Measurements from ENCODE around the gene CATSPERD. TPM values are rescaled to one million over a fixed set of nuclear protein-coding genes. Genes with fewer than 3 reads are reported as not detected.

The CATSPERD gene
- total and polyA plus RNA-seq, 9 of the 15 experiments (the other 6 are each of a cell fraction or from before 2014, with no cell fraction given): not detected

DNA sequence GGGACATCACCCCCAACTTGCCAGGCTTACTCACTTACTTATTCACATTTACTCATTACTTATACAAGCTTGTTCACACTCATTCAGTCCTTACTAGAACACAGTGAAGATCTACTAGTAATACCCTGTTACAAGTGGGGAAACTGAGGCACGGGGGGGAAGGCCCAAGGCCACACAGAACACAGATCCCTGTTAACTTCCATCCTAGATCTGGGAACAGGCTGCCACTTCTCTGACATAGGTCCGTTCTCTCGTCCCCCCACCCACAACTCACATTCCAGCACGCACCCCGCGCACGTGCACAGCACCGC lies 83.0 kb downstream of the CATSPERD start:
- ATAC-seq (no peak), FAIRE-seq (no peak), DNase-seq (ENCODE audit: extremely low read depth in 1 of 4, low spot score in 3 of 4) (no peak)
- Histone ChIP-seq H2AFZ (ENCODE audit: low read depth, low read length) (peak overlapping the region; percentile 81), H3K36me3 (ENCODE audit: control insufficient read depth, insufficient read depth, low read length) (no peaks in the 10 kb centered on the region), H4K20me1 (replicated peaks; ENCODE audit: control insufficient read depth, insufficient read depth, low read length) (0 out of 2 replicates have a peak, but pooled peaks cover 11% of the 10 kb centered on the region), H3K9me1 (ENCODE audit: control insufficient read depth, insufficient read depth, low read length) (no peaks in the 10 kb centered on the region), H3K4me3 (no peak overlapping the region), H3K4me1 (replicated peaks in 1 of 2; ENCODE audit: control insufficient read depth in 2 of 2, insufficient read depth in 2 of 2, low read length in 2 of 2) (peaks cover 36 to 80% of the 10 kb centered on the region in 2 experiments), H3K4me2 (ENCODE audit: insufficient read depth, low read length) (peak overlapping the region; percentile 61), H3K27ac (ENCODE audit: extremely low read depth, low read depth, low read length) (peak overlapping the region; percentile 5; the same call in 2 of the 3 replicates), H3K9ac (ENCODE audit: insufficient read depth in 1 of 2, low read depth in 2 of 2, low read length in 2 of 2) (peak overlapping the region; percentile 27 to 83; a peak in 2 of 4 replicates), H3K79me2 (ENCODE audit: control insufficient read depth, insufficient read depth, low read length) (no peaks in the 10 kb centered on the region), H3K27me3 (ENCODE audit: control insufficient read depth in 2 of 2, insufficient read depth in 2 of 2, low read length in 2 of 2) (no peaks in the 10 kb centered on the region), H3K9me3 (replicated peaks; ENCODE audit: control insufficient read depth, insufficient read depth, low read depth, low read length) (no peaks in the 10 kb centered on the region)
- ChIA-PET POLR2A (interaction anchor here (1.0 to 1.6 kb wide), 9 partner anchors 9 to 100 kb away, joined by 3 to 8 read pairs (median 5); partner anchors contain the start of genes CATSPERD, DUS3L, LONP1 and NDUFA11), CTCF (ENCODE audit: low intra/inter-chr PET ratio) (interaction anchor here (0.6 to 4.2 kb wide), 6 partner anchors 20 to 913 kb away, joined by 3 to 48 read pairs (median 12); no protein-coding TSS in a partner anchor)
- BruUV-seq (replicated peaks): no TSS peak
- 14% methylated on average over 7 of the region's 8 CpGs for WGBS (ENCODE audit: insufficient coverage, low coverage, missing lambda C conversion rate)
- in situ Hi-C loops (cut with MboI): loop anchor here (5.0 kb wide), 2 partner anchors 89 to 219 kb away; no protein-coding TSS in a partner anchor
- intact Hi-C loops (cut with micrococcal nuclease): loop anchor here (5.0 to 10.0 kb wide), 2 partner anchors 181 to 219 kb away; no protein-coding TSS in a partner anchor
- 0 out of 2 replicates have a peak, but pooled peaks have one; percentile 83 for TF ChIP-seq ZNF217 (CRISPR knock-in tag; IDR thresholded peaks at IDR 0.05)
- no peak for TF ChIP-seq SREBF2 (CRISPR knock-in tag; IDR thresholded peaks at IDR 0.05)
- TF ChIP-seq JUN (IDR thresholded peaks at IDR 0.05; ENCODE audit: borderline replicate concordance, low read depth, low read length): no peak
- TF ChIP-seq JUN (CRISPR knock-in tag; IDR thresholded peaks at IDR 0.05; ENCODE audit: borderline replicate concordance): peak; percentile 89; the same call in 1 of the 2 replicates
- TF ChIP-seq BRCA1 (IDR thresholded peaks at IDR 0.05): no peak
- peak; percentile 95 for TF ChIP-seq BRCA1 (CRISPR knock-in tag; IDR thresholded peaks at IDR 0.05)
- TF ChIP-seq ZNF282 (CRISPR knock-in tag; IDR thresholded peaks at IDR 0.05): 0 out of 2 replicates have a peak, but pooled peaks have one; percentile 95
- TF ChIP-seq, protein P1, sequence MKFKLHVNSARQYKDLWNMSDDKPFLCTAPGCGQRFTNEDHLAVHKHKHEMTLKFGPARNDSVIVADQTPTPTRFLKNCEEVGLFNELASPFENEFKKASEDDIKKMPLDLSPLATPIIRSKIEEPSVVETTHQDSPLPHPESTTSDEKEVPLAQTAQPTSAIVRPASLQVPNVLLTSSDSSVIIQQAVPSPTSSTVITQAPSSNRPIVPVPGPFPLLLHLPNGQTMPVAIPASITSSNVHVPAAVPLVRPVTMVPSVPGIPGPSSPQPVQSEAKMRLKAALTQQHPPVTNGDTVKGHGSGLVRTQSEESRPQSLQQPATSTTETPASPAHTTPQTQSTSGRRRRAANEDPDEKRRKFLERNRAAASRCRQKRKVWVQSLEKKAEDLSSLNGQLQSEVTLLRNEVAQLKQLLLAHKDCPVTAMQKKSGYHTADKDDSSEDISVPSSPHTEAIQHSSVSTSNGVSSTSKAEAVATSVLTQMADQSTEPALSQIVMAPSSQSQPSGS (CRISPR knock-in tag; IDR thresholded peaks at IDR 0.05): peak; percentile 67; the same call in 1 of the 2 replicates
- TF ChIP-seq IRF2 (CRISPR knock-in tag; IDR thresholded peaks at IDR 0.05): peak; percentile 94
- TF ChIP-seq, protein P2, sequence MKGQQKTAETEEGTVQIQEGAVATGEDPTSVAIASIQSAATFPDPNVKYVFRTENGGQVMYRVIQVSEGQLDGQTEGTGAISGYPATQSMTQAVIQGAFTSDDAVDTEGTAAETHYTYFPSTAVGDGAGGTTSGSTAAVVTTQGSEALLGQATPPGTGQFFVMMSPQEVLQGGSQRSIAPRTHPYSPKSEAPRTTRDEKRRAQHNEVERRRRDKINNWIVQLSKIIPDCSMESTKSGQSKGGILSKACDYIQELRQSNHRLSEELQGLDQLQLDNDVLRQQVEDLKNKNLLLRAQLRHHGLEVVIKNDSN (CRISPR knock-in tag; IDR thresholded peaks at IDR 0.05): peak; percentile 78
- no peak for TF ChIP-seq SNIP1 (IDR thresholded peaks at IDR 0.05; ENCODE audit: low read depth)
- TF ChIP-seq PHB2 (IDR thresholded peaks at IDR 0.05; ENCODE audit: low read depth): no peak
- TF ChIP-seq TEAD4 (IDR thresholded peaks at IDR 0.05; ENCODE audit: low read length): 0 out of 2 replicates have a peak, but pooled peaks have one; percentile 43
- no peak for TF ChIP-seq TEAD4 (CRISPR knock-in tag; IDR thresholded peaks at IDR 0.05; ENCODE audit: borderline replicate concordance)
- TF ChIP-seq, protein P3, sequence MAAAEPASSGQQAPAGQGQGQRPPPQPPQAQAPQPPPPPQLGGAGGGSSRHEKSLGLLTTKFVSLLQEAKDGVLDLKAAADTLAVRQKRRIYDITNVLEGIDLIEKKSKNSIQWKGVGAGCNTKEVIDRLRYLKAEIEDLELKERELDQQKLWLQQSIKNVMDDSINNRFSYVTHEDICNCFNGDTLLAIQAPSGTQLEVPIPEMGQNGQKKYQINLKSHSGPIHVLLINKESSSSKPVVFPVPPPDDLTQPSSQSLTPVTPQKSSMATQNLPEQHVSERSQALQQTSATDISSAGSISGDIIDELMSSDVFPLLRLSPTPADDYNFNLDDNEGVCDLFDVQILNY (CRISPR knock-in tag; IDR thresholded peaks at IDR 0.05): 0 out of 2 replicates have a peak, but pooled peaks have one; percentile 98
- TF ChIP-seq ZNF143 (CRISPR knock-in tag; IDR thresholded peaks at IDR 0.05): peak; percentile 58
- 0 out of 2 replicates have a peak, but pooled peaks have one; percentile 44 for TF ChIP-seq ADNP (tag; IDR thresholded peaks at IDR 0.05)
- TF ChIP-seq FOXA1 (IDR thresholded peaks at IDR 0.05; ENCODE audit: borderline replicate concordance): no peak
- TF ChIP-seq BCOR (IDR thresholded peaks at IDR 0.05): peak; percentile 90
- peak; percentile 93; the same call in 1 of the 2 replicates for TF ChIP-seq ZNF124 (CRISPR knock-in tag; IDR thresholded peaks at IDR 0.05)
- 0 out of 4 replicates have a peak, but pooled peaks of 1 of the 2 experiments have one; percentile 17 for TF ChIP-seq CSDE1 (IDR thresholded peaks at IDR 0.05)
- peak; percentile 71; the same call in 1 of the 2 replicates for TF ChIP-seq ZFX (CRISPR knock-in tag; IDR thresholded peaks at IDR 0.05)

Measured in K562 (cell line).